Suprapubic skin (tissue), 4 donors: ENCODE data around the gene RAB21.

Experiments used
- CTCF ChIP-seq, 2 donors: fragments of 200-600 bp in 1 of 2; fragments of 450-650 bp in 1 of 2; sonication (generic) in 1 of 2; IDR thresholded peaks; one replicate each; pipeline ENCODE4 v1.5.1; 2016 to 2019; ENCODE audit warnings: antibody characterized with exemption in 2 of 2, mild to moderate bottlenecking in 1 of 2, moderate library complexity in 1 of 2
- EP300 ChIP-seq: sonication (generic); formaldehyde crosslinking; IDR thresholded peaks from one replicate; pipeline ENCODE4 v1.6.1; 2017; ENCODE audit warnings: antibody characterized with exemption
- POLR2A ChIP-seq, 2 donors: fragments of 450-650 bp; IDR thresholded peaks; one replicate each; pipeline ENCODE4 v1.6.1; 2017; ENCODE audit warnings: antibody characterized with exemption in 2 of 2, mild to moderate bottlenecking in 2 of 2, moderate library complexity in 2 of 2
- POLR2AphosphoS5 ChIP-seq, 3 donors: sonication (generic); formaldehyde crosslinking; IDR thresholded peaks; one replicate each; pipeline ENCODE4 v1.6.1; 2017; ENCODE audit warnings: antibody characterized with exemption in 3 of 3

GRCh38 chr12:71828813-71829212, 74.2 kb downstream of the RAB21 start:
- TF ChIP-seq POLR2A (IDR thresholded peaks at IDR 0.05) (no peak), POLR2AphosphoS5 (IDR thresholded peaks at IDR 0.05) (no peak), CTCF (IDR thresholded peaks at IDR 0.05) (no peak), EP300 (no peak)
